HepG2 (cell line): Measurements from ENCODE around the gene GCDH. TPM values are rescaled to one million over a fixed set of nuclear protein-coding genes. Genes with fewer than 3 reads are reported as not detected.

Source experiments
- CBX1 ChIP-seq: IDR thresholded peaks from one replicate; pipeline ENCODE4 v1.6.1; 2016; ENCODE audit warnings: antibody characterized with exemption, low read depth
- CCAR2 ChIP-seq: fragments of 200-400 bp; formaldehyde crosslinking; optimal IDR thresholded peaks from 2 replicates; pipeline ENCODE3; 2018; ENCODE audit warnings: low read depth, mild to moderate bottlenecking, low read length, moderate library complexity
- DPF2 ChIP-seq: sonication (generic); formaldehyde crosslinking; IDR thresholded peaks from 2 replicates; pipeline ENCODE4 v1.4.0; 2020; ENCODE audit warnings: mild to moderate bottlenecking, low read depth, missing genetic modification reagents, borderline replicate concordance
- EHMT2 ChIP-seq: fragments of 200-600 bp; sonication (generic); IDR thresholded peaks from 2 replicates; pipeline ENCODE4 v1.7.0; 2017; ENCODE audit warnings: antibody characterized with exemption, low read depth, low read length, borderline replicate concordance
- ELF3 ChIP-seq: IDR thresholded peaks from 2 replicates; pipeline ENCODE4 v1.6.1; 2016; ENCODE audit warnings: missing genetic modification reagents, missing compliant biosample characterization
- ERF ChIP-seq: IDR thresholded peaks from 2 replicates; pipeline ENCODE4 v1.6.1; 2018; ENCODE audit warnings: missing biosample characterization, missing genetic modification reagents
- FOXA3 ChIP-seq: IDR thresholded peaks from 2 replicates; pipeline ENCODE4 v1.6.1; 2016; ENCODE audit warnings: missing genetic modification reagents, missing compliant biosample characterization
- HCFC1 ChIP-seq: fragments of 150-350 bp; IDR thresholded peaks from 2 replicates; pipeline ENCODE4 v1.6.1; 2014; ENCODE audit warnings: low read depth, low read length
- HOXD1 ChIP-seq: sonication (generic); formaldehyde crosslinking; IDR thresholded peaks from 2 replicates; pipeline ENCODE4 v1.5.0; 2020; ENCODE audit warnings: missing genetic modification reagents
- ISL2 ChIP-seq: sonication (generic); formaldehyde crosslinking; IDR thresholded peaks from 2 replicates; pipeline ENCODE4 v1.5.0; 2020; ENCODE audit warnings: missing genetic modification reagents
- KLF16 ChIP-seq, 2 experiments: sonication (generic) in 1 of 2; formaldehyde crosslinking in 1 of 2; IDR thresholded peaks; 2 replicates each; pipeline versions ENCODE4 v1.6.1 to v1.8.0; 2016 to 2023; ENCODE audit warnings: missing genetic modification reagents in 2 of 2, missing compliant biosample characterization in 1 of 2
- MED8 ChIP-seq: sonication (generic); formaldehyde crosslinking; IDR thresholded peaks from 2 replicates; pipeline ENCODE4 v1.8.1; 2023; ENCODE audit warnings: mild to moderate bottlenecking, missing genetic modification reagents; ENCODE audit not compliant: insufficient replicate concordance
- MIER3 ChIP-seq: IDR thresholded peaks from 2 replicates; pipeline ENCODE4 v1.6.1; 2016; ENCODE audit warnings: missing compliant biosample characterization, borderline replicate concordance
- MTA1 ChIP-seq: sonication (generic); formaldehyde crosslinking; IDR thresholded peaks from 2 replicates; pipeline ENCODE4 v1.4.0; 2020; ENCODE audit warnings: missing genetic modification reagents, mild to moderate bottlenecking, borderline replicate concordance
- NCOA5 ChIP-seq: sonication (generic); formaldehyde crosslinking; IDR thresholded peaks from 2 replicates; pipeline ENCODE4 v1.4.0; 2020; ENCODE audit warnings: missing genetic modification reagents
- POLR2A ChIP-seq, 2 experiments: IDR thresholded peaks; 2 replicates each; pipeline ENCODE4 v1.6.1; 2011; ENCODE audit warnings: low read depth in 2 of 2, low read length in 2 of 2, mild to moderate bottlenecking in 1 of 2, moderate library complexity in 1 of 2; ENCODE audit not compliant: insufficient read depth in 1 of 2
- SNAI1 ChIP-seq: sonication (generic); formaldehyde crosslinking; IDR thresholded peaks from 2 replicates; pipeline ENCODE4 v1.5.0; 2020; ENCODE audit warnings: mild to moderate bottlenecking, missing genetic modification reagents, borderline replicate concordance
- SP2 ChIP-seq: sonication (generic); formaldehyde crosslinking; IDR thresholded peaks from 2 replicates; pipeline ENCODE4 v1.5.1; 2020; ENCODE audit warnings: mild to moderate bottlenecking, missing genetic modification reagents
- SRSF9 ChIP-seq: fragments of 200-400 bp; formaldehyde crosslinking; IDR thresholded peaks from 2 replicates; pipeline ENCODE4 v1.6.1; 2018; ENCODE audit warnings: borderline replicate concordance, mild to moderate bottlenecking, low read depth, low read length; ENCODE audit not compliant: insufficient read depth, poor library complexity, severe bottlenecking
- TEAD2 ChIP-seq: sonication (generic); formaldehyde crosslinking; IDR thresholded peaks from 2 replicates; pipeline ENCODE4 v1.9.0; 2021; ENCODE audit warnings: missing genetic modification reagents
- ZC3H4 ChIP-seq: sonication (generic); formaldehyde crosslinking; IDR thresholded peaks from 2 replicates; pipeline ENCODE4 v1.4.0; 2020; ENCODE audit warnings: missing genetic modification reagents, borderline replicate concordance
- ZNF274 ChIP-seq: sonication (generic); formaldehyde crosslinking; IDR thresholded peaks from 2 replicates; pipeline ENCODE4 v1.5.1; 2020; ENCODE audit warnings: mild to moderate bottlenecking, missing genetic modification reagents
- ZNF549 ChIP-seq: sonication (generic); formaldehyde crosslinking; IDR thresholded peaks from 2 replicates; pipeline ENCODE4 v1.5.0; 2020; ENCODE audit warnings: missing genetic modification reagents
- ZNF563 ChIP-seq: sonication (generic); formaldehyde crosslinking; IDR thresholded peaks from 2 replicates; pipeline ENCODE4 v1.8.0; 2022; ENCODE audit warnings: mild to moderate bottlenecking, moderate library complexity, missing genetic modification reagents
- ZNF619 ChIP-seq: sonication (generic); formaldehyde crosslinking; IDR thresholded peaks from 2 replicates; pipeline ENCODE4 v1.4.0; 2020; ENCODE audit warnings: mild to moderate bottlenecking, missing genetic modification reagents
- ZNF850 ChIP-seq: sonication (generic); formaldehyde crosslinking; conservative IDR thresholded peaks from 2 replicates; pipeline ENCODE4 v1.9.0; 2021; ENCODE audit warnings: mild to moderate bottlenecking, missing genetic modification reagents
- polyA plus RNA-seq, 8 experiments: library from polyadenylated mRNA; depleted of rRNA in 3 of 8; stranded (reverse) in 7 of 8; unstranded in 1 of 8; fragments of >200 nt; fragmentation: Illumina TruSeq in 4 of 8; extraction: Trizol in 4 of 8; gene quantifications; 2 replicates each; pipeline versions ENCODE4 v1.2.1 to v1.2.3, GENCODE V29; 2011 to 2016; ENCODE audit warnings: low read depth in 4 of 8, missing spikeins in 1 of 8, mixed read lengths in 1 of 8; ENCODE audit not compliant: insufficient read depth in 1 of 8
- total RNA-seq, 5 experiments: library from RNA; depleted of rRNA; stranded (reverse); fragments of >200 nt; fragmentation: Illumina TruSeq; extraction: Trizol; gene quantifications; 2 replicates each; pipeline ENCODE4 v1.2.3, GENCODE V29; 2016; ENCODE audit warnings: low read depth in 1 of 5
- TF ChIP-seq, protein P1 (sequence below): sonication (generic); formaldehyde crosslinking; IDR thresholded peaks from 2 replicates; pipeline ENCODE4 v1.4.0; 2020; ENCODE audit warnings: missing genetic modification reagents, mild to moderate bottlenecking, borderline replicate concordance
- TF ChIP-seq, protein P2 (sequence below): IDR thresholded peaks from 2 replicates; pipeline ENCODE4 v1.6.1; 2016; ENCODE audit warnings: mild to moderate bottlenecking, missing biosample characterization, missing genetic modification reagents
- TF ChIP-seq, protein P3 (sequence below): sonication (generic); formaldehyde crosslinking; IDR thresholded peaks from 2 replicates; pipeline ENCODE4 v1.4.0; 2020; ENCODE audit warnings: missing genetic modification reagents, borderline replicate concordance

GCDH gene
- total and polyA plus RNA-seq, 2 of the 13 experiments (the other 11 are each of a cell fraction or from before 2014, with no cell fraction given): 15.1 to 38.0 TPM

DNA sequence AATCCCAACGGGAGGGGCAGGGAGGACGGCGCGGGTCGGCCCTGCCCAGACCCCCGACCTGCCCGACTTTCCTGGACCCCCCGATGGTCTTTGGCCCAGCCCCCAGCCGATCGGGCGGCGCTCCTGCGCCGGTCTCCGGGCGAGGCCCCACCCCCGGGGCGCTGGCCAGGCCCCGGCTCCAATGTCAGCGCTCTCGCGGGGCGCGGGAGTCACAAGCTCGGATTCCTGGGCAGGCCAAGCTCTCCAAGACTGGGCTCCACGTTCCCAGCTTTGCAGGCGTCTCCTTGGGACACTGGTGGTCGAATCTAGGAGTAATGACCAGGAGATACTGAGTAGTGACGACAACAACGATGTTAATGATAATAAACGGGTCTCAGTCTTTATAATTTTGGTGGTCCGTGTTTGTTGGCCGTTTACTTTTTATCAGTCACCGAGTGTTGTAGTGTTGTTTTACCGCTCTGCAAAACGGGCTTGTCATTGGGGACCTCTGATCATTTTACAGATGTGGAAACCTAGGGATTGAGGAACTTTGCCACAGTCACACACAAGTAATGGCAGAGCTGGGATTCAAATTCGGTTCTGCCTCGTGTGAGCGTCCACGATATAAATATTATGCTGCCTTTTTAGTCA lies 55.2 kb downstream of the GCDH start (continued):
- TF ChIP-seq MTA1 (no peak; the same call in 1 of the 2 replicates), TEAD2 (CRISPR knock-in tag) (no peak), DPF2 (CRISPR knock-in tag) (no peak), ERF (CRISPR knock-in tag) (no peak), EHMT2 (no peak), HCFC1 (no peak), ZNF619 (CRISPR knock-in tag) (no peak), CBX1 (no peak), SP2 (CRISPR knock-in tag) (no peak), CCAR2 (no peak), ZNF274 (no peak), ZNF549 (CRISPR knock-in tag) (no peak), NCOA5 (CRISPR knock-in tag) (no peak), ISL2 (CRISPR knock-in tag) (no peak), MIER3 (no peak), FOXA3 (CRISPR knock-in tag) (0 out of 2 replicates have a peak, but pooled peaks have one; percentile 6), HOXD1 (CRISPR knock-in tag) (no peak; the same call in 1 of the 2 replicates), SRSF9 (no peak), ELF3 (no peak), MED8 (CRISPR knock-in tag) (peak; percentile 6), ZC3H4 (CRISPR knock-in tag) (no peak), ZNF850 (CRISPR knock-in tag) (0 out of 2 replicates have a peak, but pooled peaks have one; percentile 5), POLR2A (IDR thresholded peaks at IDR 0.05; ENCODE audit: insufficient read depth in 1 of 2, low read depth in 2 of 2, low read length in 2 of 2) (no peak; a peak in 1 of 4 replicates), SNAI1 (CRISPR knock-in tag) (no peak), KLF16 (CRISPR knock-in tag; IDR thresholded peaks at IDR 0.05) (no peak), ZNF563 (0 out of 2 replicates have a peak, but pooled peaks have one; percentile 7)
- TF ChIP-seq, protein P1, sequence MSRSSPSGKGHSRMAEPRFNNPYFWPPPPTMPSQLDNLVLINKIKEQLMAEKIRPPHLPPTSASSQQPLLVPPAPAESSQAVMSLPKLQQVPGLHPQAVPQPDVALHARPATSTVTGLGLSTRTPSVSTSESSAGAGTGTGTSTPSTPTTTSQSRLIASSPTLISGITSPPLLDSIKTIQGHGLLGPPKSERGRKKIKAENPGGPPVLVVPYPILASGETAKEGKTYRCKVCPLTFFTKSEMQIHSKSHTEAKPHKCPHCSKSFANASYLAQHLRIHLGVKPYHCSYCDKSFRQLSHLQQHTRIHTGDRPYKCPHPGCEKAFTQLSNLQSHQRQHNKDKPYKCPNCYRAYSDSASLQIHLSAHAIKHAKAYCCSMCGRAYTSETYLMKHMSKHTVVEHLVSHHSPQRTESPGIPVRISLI (CRISPR knock-in tag): no peak
- TF ChIP-seq, protein P2, sequence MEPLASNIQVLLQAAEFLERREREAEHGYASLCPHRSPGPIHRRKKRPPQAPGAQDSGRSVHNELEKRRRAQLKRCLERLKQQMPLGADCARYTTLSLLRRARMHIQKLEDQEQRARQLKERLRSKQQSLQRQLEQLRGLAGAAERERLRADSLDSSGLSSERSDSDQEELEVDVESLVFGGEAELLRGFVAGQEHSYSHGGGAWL (CRISPR knock-in tag): no peak
- TF ChIP-seq, protein P3, sequence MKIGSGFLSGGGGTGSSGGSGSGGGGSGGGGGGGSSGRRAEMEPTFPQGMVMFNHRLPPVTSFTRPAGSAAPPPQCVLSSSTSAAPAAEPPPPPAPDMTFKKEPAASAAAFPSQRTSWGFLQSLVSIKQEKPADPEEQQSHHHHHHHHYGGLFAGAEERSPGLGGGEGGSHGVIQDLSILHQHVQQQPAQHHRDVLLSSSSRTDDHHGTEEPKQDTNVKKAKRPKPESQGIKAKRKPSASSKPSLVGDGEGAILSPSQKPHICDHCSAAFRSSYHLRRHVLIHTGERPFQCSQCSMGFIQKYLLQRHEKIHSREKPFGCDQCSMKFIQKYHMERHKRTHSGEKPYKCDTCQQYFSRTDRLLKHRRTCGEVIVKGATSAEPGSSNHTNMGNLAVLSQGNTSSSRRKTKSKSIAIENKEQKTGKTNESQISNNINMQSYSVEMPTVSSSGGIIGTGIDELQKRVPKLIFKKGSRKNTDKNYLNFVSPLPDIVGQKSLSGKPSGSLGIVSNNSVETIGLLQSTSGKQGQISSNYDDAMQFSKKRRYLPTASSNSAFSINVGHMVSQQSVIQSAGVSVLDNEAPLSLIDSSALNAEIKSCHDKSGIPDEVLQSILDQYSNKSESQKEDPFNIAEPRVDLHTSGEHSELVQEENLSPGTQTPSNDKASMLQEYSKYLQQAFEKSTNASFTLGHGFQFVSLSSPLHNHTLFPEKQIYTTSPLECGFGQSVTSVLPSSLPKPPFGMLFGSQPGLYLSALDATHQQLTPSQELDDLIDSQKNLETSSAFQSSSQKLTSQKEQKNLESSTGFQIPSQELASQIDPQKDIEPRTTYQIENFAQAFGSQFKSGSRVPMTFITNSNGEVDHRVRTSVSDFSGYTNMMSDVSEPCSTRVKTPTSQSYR (CRISPR knock-in tag): no peak
